ENCODE results near the gene KIAA1217. TPM values are rescaled to one million over a fixed set of nuclear protein-coding genes. Genes with fewer than 3 reads are reported as not detected.

Gene KIAA1217
- total and polyA plus RNA-seq, 2 of the 8 experiments (the other 6 are each of a cell fraction or from before 2014, with no cell fraction given) = 4.5 to 15.6 TPM

DNA sequence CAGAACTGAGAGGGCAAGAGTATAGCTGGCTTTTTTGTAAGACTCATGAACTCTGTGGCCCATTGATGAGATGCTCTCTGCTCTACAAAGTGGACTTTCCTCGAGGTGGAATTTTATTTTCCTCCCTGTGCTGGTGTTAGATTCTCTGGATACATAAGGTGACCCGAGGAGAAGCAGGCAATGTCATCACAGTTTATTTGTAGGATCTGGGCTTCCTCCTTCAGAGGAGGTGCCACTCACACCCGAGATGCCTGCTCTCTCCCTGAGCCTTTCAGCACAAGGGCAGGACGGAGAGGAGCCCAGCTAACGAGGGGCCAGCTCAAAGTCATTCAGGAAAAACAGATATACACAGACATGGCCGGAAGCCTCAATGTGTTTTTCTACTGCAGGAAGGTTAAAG is 103.0 kb downstream of the KIAA1217 start:
- Histone ChIP-seq H2BK120ac (replicated peaks; ENCODE audit: low read depth, low read length) (no peak overlapping the region), H4K20me1 (replicated peaks in 1 of 2; ENCODE audit: control insufficient read depth in 1 of 2, insufficient read depth in 2 of 2, low read length in 2 of 2) (no peaks in the 10 kb centered on the region), H3K79me2 (ENCODE audit: control insufficient read depth in 1 of 2, insufficient read depth in 2 of 2, low read length in 2 of 2) (no peaks in the 10 kb centered on the region), H3K79me1 (ENCODE audit: low read depth, low read length) (no peaks in the 10 kb centered on the region), H3K36me3 (ENCODE audit: control insufficient read depth in 2 of 4, insufficient read depth in 4 of 4, low read length in 3 of 4) (no peaks in the 10 kb centered on the region), H3K23me2 (ENCODE audit: low read depth, low read length) (no peaks in the 10 kb centered on the region), H3K4me1 (replicated peaks in 1 of 4; ENCODE audit: control insufficient read depth in 3 of 4, insufficient read depth in 4 of 4, low read length in 3 of 4) (no peaks in the 10 kb centered on the region; a peak in 1 of 7 replicates), H2BK15ac (ENCODE audit: low read length) (no peak overlapping the region), H4K91ac (replicated peaks; ENCODE audit: insufficient read length, low read length) (no peak overlapping the region), H3K14ac (ENCODE audit: insufficient read length) (no peak overlapping the region), H3K4ac (replicated peaks; ENCODE audit: insufficient read length, low read depth, low read length) (no peak overlapping the region), H3K4me2 (ENCODE audit: insufficient read depth in 1 of 2, low read depth in 2 of 2, low read length in 2 of 2) (no peak overlapping the region), H2AFZ (ENCODE audit: low read length) (no peak overlapping the region), H3K4me3 (ENCODE audit: extremely low read depth in 1 of 4, insufficient read depth in 2 of 4, low read depth in 3 of 4, low read length in 4 of 4) (no peak overlapping the region), H4K8ac (ENCODE audit: extremely low read depth, insufficient read depth, low read length) (no peak overlapping the region), H2AK5ac (ENCODE audit: low read depth, low read length) (no peak overlapping the region), H3K9me3 (ENCODE audit: insufficient read depth in 2 of 2, low read depth in 1 of 2, low read length in 1 of 2) (no peaks in the 10 kb centered on the region), H3K9ac (replicated peaks in 1 of 4; ENCODE audit: extremely low read depth in 1 of 4, low read depth in 3 of 4, low read length in 3 of 4) (no peak overlapping the region), H3K27ac (ENCODE audit: low read depth, low read length) (no peak overlapping the region), H2BK12ac (ENCODE audit: low read depth, low read length) (no peak overlapping the region), H3K18ac (ENCODE audit: extremely low read depth, low read length) (no peak overlapping the region), H3K23ac (ENCODE audit: insufficient read length) (no peak overlapping the region), H2BK20ac (ENCODE audit: low read length) (no peak overlapping the region), H2BK5ac (ENCODE audit: low read depth, low read length) (no peak overlapping the region), H3K27me3 (replicated peaks in 1 of 4; ENCODE audit: control insufficient read depth in 3 of 4, extremely low read depth in 1 of 4, insufficient read depth in 3 of 4, low read length in 3 of 4) (no peaks in the 10 kb centered on the region), H3K56ac (replicated peaks; ENCODE audit: insufficient read length, low read depth, low read length) (no peak overlapping the region), H4K5ac (ENCODE audit: insufficient read length, low read depth, low read length) (no peak overlapping the region)
- ChIA-PET POLR2A (ENCODE audit: partially characterized antibody) (no interaction called here), CTCF (ENCODE audit: partially characterized antibody) (interaction anchor here (0.6 to 2.8 kb wide), 2 partner anchors 8 to 112 kb away, joined by 3 to 9 read pairs; no protein-coding TSS in a partner anchor)
- DNase-seq (ENCODE audit: low read depth in 1 of 2, low spot score in 2 of 2) (no peak), FAIRE-seq (no peak)
- WGBS, 2 experiments (ENCODE audit: extremely low coverage in 1 of 2, insufficient coverage in 1 of 2, insufficient read length in 1 of 2, insufficient replicate concordance in 2 of 2, low coverage in 1 of 2, low lambda C conversion rate in 2 of 2, missing lambda C conversion rate in 1 of 2) = 82% methylated on average over 6 of the region's 6 CpGs; no CpG with 5 or more reads in 1 of the 2 experiments
- TF ChIP-seq JUND (IDR thresholded peaks at IDR 0.05; ENCODE audit: low read length) (no peak), SIX5 (IDR thresholded peaks at IDR 0.05; ENCODE audit: low read depth, low read length) (no peak), EGR1 (IDR thresholded peaks at IDR 0.05; ENCODE audit: borderline replicate concordance, low read depth, low read length) (no peak), SAP30 (IDR thresholded peaks at IDR 0.05; ENCODE audit: insufficient read depth, insufficient replicate concordance, low read length) (no peak), RXRA (IDR thresholded peaks at IDR 0.05; ENCODE audit: insufficient read depth, low read depth, low read length) (no peak), BACH1 (IDR thresholded peaks at IDR 0.05; ENCODE audit: low read length) (no peak), EZH2 (IDR thresholded peaks at IDR 0.05; ENCODE audit: low read depth, low read length, severe bottlenecking) (no peak)

Measured in H1 (cell line).